ENCODE data around the gene SPG7.

Gene SPG7

DNA sequence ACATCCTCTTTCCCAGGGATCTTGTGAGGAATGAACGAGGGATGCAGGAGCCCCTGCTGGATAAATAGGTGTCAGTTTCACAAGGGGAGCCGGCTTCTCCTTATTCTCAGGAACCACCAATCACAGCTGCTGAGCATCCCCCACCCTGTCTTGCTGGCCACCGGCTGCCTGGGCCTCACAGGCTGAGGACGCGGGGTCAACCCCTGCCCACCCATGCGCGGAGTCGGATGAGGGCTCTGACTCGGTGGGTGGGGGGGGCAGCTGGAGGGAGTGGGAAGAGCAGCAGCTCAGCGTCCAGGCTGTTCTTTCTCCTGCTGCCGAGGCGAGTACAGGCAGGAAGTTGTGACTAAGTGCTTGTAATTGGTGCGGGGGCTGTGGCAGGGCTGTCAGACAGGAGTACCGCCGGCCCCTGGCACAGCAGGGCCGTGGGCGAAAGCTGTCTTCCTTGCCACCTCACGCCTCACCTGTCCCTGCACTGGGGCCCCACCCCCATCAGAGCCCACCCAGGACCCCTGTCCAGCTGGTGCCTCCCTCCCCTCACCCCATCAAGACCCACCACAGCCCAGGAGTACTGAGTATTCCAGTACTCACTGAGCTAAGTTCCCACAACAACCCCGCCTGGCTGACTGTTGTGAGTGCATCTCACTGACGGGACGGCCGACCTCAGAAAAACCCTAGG lies 94.2 kb downstream of the SPG7 start:
- H3K4me1 ChIP-seq (ENCODE audit: insufficient read depth, poor library complexity, severe bottlenecking) = peaks cover 17% of the 10 kb centered on the region
- peak; percentile 91 for DNase-seq (ENCODE audit: low spot score)
- no peaks in the 10 kb centered on the region for H3K9me3 ChIP-seq (ENCODE audit: severe bottlenecking)
- no peaks in the 10 kb centered on the region for H3K36me3 ChIP-seq (ENCODE audit: low read depth)
- no peaks in the 10 kb centered on the region for H3K27me3 ChIP-seq (ENCODE audit: insufficient read depth, poor library complexity, severe bottlenecking)
- no peak overlapping the region for H3K4me3 ChIP-seq (ENCODE audit: severe bottlenecking)
- peak; percentile 94 for ATAC-seq (ENCODE audit: low read depth)
- H3K27ac ChIP-seq (ENCODE audit: poor library complexity, severe bottlenecking) = peak overlapping the region; percentile 66
- TF ChIP-seq, protein P1, sequence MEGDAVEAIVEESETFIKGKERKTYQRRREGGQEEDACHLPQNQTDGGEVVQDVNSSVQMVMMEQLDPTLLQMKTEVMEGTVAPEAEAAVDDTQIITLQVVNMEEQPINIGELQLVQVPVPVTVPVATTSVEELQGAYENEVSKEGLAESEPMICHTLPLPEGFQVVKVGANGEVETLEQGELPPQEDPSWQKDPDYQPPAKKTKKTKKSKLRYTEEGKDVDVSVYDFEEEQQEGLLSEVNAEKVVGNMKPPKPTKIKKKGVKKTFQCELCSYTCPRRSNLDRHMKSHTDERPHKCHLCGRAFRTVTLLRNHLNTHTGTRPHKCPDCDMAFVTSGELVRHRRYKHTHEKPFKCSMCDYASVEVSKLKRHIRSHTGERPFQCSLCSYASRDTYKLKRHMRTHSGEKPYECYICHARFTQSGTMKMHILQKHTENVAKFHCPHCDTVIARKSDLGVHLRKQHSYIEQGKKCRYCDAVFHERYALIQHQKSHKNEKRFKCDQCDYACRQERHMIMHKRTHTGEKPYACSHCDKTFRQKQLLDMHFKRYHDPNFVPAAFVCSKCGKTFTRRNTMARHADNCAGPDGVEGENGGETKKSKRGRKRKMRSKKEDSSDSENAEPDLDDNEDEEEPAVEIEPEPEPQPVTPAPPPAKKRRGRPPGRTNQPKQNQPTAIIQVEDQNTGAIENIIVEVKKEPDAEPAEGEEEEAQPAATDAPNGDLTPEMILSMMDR (IDR thresholded peaks at IDR 0.05; ENCODE audit: poor library complexity, severe bottlenecking) = no peak

DNA sequence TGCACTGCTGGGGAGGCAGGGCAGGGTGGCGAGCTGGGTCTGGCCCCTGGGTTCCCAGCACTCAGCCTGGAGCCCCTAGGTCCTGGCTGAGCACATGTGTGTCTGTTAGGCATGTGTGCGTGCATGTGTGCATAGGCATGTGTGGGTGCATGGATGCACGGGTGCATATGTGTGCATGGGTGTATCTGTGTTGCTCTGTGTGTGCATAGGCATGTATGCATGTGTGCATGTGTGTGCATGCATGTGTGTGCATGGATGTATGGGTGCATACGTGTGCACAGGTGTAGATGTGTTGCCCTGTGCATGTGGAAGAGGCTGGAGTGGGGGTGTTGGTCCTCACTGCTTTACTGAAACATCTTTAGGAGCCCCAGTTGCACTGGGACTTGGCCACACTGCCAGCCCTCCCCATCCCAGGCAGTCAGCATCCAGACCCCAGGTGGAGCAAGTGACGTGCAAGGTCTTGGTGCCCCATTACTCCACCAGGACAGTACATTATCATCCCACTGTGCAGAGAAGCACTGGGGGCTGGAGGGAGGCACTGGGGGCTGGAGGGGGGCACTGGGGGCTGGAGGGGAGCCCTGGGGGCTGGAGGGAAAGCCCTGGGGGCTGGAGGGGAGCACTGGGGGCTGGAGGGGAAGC lies 94.9 kb downstream of the SPG7 start:
- Histone ChIP-seq H3K27ac (ENCODE audit: poor library complexity, severe bottlenecking) (peak overlapping the region; percentile 66), H3K4me1 (ENCODE audit: insufficient read depth, poor library complexity, severe bottlenecking) (peaks cover 17% of the 10 kb centered on the region), H3K27me3 (ENCODE audit: insufficient read depth, poor library complexity, severe bottlenecking) (no peaks in the 10 kb centered on the region), H3K36me3 (ENCODE audit: low read depth) (no peaks in the 10 kb centered on the region), H3K9me3 (ENCODE audit: severe bottlenecking) (no peaks in the 10 kb centered on the region), H3K4me3 (ENCODE audit: severe bottlenecking) (no peak overlapping the region)
- ATAC-seq (ENCODE audit: low read depth) = peak; percentile 1; the same call in 1 of the 3 replicates
- TF ChIP-seq, protein P1 (IDR thresholded peaks at IDR 0.05; ENCODE audit: poor library complexity, severe bottlenecking) = no peak
- peak; percentile 25 for DNase-seq (ENCODE audit: low spot score)

DNA sequence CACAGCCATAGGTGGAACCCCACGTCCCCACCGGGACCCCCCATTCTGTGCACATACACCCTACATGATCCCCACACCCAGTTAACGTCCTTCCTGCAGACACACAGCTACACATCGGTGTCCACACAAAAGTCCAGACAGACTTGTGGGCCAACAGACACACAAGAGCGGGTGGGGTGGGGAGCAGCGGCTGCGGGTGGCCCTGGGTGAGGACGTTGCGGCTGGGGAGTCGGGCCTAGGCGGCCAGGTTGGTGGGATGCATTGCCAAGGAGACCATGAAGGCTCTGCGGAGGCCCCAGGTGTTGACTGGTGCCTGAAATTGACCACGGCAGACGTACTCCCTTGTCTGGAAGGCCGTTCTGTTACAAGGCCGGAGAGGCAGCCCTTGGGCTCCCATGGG lies 96.6 kb downstream of the SPG7 start:
- H3K9me3 ChIP-seq (ENCODE audit: severe bottlenecking) = no peaks in the 10 kb centered on the region
- DNase-seq (ENCODE audit: low spot score) = peak; percentile 65
- H3K36me3 ChIP-seq (ENCODE audit: low read depth) = no peaks in the 10 kb centered on the region
- TF ChIP-seq, protein P1 (IDR thresholded peaks at IDR 0.05; ENCODE audit: poor library complexity, severe bottlenecking) = no peak
- no peak overlapping the region for H3K27ac ChIP-seq (ENCODE audit: poor library complexity, severe bottlenecking)
- ATAC-seq (ENCODE audit: low read depth) = no peak
- no peaks in the 10 kb centered on the region for H3K27me3 ChIP-seq (ENCODE audit: insufficient read depth, poor library complexity, severe bottlenecking)
- H3K4me3 ChIP-seq (ENCODE audit: severe bottlenecking) = no peak overlapping the region
- H3K4me1 ChIP-seq (ENCODE audit: insufficient read depth, poor library complexity, severe bottlenecking) = peaks cover 17% of the 10 kb centered on the region

DNA sequence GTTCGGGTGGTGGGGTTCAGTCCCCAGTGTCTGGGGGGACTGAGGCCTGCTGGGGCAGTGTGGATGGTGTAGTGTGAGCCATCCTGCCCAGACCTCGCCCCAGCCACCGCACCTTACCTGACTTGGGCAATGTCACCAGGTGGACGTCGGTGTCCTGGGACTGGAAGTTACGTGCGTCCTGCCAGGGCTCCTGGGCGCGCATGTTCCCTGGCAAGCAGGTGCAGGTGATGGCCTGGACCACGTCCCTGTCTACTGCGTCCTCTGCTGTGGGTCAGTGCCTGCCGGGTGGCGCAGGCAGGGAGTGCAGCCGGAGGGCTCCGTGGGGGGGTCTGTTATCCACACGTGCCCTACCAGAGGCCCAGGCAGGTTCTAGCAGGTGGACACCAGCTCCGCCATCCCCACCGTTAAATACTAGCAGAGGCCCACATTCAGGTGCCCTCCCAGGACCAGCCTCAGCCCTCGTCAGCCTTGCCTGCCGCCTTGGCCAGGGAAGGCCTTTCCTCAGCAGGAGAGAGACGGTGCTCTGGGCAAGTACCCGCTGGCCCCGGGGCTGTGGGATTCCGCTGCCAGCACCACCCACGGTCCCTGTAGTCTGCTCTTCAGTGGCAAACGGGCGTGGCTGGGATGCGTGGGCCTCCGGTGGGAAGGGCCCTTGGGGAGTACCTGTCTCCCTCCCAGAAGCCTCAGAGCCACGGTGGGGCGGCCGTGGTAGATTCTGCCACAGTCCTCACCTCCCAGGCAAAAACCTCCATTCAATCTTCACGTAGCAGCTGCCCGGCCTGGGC lies 97.2 kb downstream of the SPG7 start:
- Histone ChIP-seq H3K4me1 (ENCODE audit: insufficient read depth, poor library complexity, severe bottlenecking) (peaks cover 14% of the 10 kb centered on the region), H3K36me3 (ENCODE audit: low read depth) (no peaks in the 10 kb centered on the region)

More for the DNA sequence above, 97.2 kb downstream of the SPG7 start:
- Histone ChIP-seq H3K27me3 (ENCODE audit: insufficient read depth, poor library complexity, severe bottlenecking) (no peaks in the 10 kb centered on the region), H3K9me3 (ENCODE audit: severe bottlenecking) (no peaks in the 10 kb centered on the region), H3K27ac (ENCODE audit: poor library complexity, severe bottlenecking) (no peak overlapping the region), H3K4me3 (ENCODE audit: severe bottlenecking) (no peak overlapping the region)
- ATAC-seq (ENCODE audit: low read depth) = no peak
- TF ChIP-seq, protein P1 (IDR thresholded peaks at IDR 0.05; ENCODE audit: poor library complexity, severe bottlenecking) = no peak
- DNase-seq (ENCODE audit: low spot score) = peak; percentile 71

All from RWPE2 (cell line).